Epithelial cell of esophagus (primary cell): ENCODE results near the gene TXNDC5.

ENCODE experiments used
- DNase-seq: peaks from one replicate; pipeline ENCODE4 v3.0.0; 2010; ENCODE audit warnings: low read depth
- H3K4me3 ChIP-seq: 2 replicates; pipeline ENCODE4 v1.5.1; 2011; ENCODE audit warnings: mild to moderate bottlenecking, low read length, control low read depth
- TF ChIP-seq, protein P1 (sequence below): IDR thresholded peaks from 2 replicates; pipeline ENCODE4 v1.5.1; 2011; ENCODE audit warnings: low read depth, mild to moderate bottlenecking, low read length, control low read depth, inconsistent platforms; ENCODE audit not compliant: insufficient read depth; ENCODE audit errors: missing control alignments

TXNDC5 gene

DNA sequence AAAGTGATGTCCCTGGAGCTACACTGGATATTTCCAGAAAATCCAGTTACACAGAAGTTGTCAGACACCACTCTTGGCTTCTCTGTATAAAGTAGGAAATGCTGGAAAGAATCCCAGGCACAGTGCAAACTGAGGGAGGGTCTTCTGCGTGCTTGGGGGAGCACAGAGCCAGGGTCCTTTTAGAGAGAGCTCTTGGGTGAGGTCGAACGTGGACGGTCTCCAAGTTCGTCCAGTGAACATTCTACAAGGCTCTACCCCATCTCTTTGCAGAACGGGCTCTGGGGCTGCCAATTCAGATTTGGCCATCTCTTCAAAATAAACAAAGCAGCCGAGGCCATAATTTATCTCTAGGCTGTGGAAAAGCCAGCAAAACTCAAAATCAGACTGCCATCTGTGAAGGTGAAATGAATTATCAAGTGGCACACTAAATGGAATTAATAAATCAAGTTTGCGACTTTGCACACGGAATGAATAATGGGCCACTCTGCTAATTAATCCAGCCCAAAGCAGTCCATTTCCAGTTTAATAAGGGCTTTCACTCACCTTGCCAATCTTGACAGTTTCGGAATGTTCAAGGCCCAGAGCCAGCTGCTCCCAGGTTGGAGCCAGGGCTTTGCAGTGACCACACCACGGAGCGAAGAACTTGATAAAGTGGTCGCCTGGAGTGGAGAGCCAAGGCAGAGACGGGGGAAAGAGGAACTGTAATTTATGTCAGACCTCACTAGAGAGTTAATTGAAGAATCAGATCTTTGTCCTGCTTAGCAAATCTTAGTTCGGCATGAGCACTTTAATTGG is 19.3 kb downstream of the TXNDC5 start:
- DNase-seq, result no peak
- no peak overlapping the region for H3K4me3 ChIP-seq
- TF ChIP-seq, protein P1, sequence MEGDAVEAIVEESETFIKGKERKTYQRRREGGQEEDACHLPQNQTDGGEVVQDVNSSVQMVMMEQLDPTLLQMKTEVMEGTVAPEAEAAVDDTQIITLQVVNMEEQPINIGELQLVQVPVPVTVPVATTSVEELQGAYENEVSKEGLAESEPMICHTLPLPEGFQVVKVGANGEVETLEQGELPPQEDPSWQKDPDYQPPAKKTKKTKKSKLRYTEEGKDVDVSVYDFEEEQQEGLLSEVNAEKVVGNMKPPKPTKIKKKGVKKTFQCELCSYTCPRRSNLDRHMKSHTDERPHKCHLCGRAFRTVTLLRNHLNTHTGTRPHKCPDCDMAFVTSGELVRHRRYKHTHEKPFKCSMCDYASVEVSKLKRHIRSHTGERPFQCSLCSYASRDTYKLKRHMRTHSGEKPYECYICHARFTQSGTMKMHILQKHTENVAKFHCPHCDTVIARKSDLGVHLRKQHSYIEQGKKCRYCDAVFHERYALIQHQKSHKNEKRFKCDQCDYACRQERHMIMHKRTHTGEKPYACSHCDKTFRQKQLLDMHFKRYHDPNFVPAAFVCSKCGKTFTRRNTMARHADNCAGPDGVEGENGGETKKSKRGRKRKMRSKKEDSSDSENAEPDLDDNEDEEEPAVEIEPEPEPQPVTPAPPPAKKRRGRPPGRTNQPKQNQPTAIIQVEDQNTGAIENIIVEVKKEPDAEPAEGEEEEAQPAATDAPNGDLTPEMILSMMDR, result no peak

DNA sequence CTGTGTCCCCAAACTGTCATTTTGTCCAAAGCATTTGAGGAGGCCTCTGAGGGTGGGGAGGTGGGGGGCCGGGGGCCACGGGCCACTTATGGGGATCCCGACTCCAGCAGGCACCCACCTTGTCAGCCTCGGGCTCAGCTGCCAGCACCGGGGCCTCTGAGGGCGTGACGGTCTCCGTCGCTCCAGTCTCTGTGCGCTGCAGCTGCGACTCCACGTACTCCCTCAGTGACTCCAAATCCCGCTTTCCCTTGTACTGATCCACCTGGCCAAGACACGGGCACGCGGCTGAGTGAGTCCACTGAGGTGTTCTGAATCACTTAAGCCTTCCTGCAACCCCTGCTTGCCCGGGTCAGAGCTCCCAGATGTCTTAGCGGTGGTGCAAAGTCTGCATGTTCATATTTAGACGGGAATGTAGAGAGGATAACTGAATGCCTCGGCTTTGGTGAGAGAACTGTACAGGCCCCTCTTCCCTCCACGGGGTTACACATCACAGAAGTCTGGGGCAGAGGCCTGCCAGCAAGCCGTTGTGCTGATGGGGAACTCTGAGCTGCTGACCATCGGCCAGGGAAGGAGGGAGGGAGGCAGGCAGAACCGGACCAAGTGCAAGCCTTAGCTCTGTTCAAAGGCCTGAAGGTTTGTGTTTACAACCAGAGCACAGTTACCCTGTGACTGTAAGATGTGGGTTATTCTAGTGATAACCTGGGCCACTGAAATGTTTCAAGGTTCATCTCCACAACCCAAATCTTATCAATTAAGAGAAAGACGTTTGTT is 21.8 kb downstream of the TXNDC5 start:
- DNase-seq, result no peak
- H3K4me3 ChIP-seq, result no peak overlapping the region
- TF ChIP-seq, protein P1, result no peak

DNA sequence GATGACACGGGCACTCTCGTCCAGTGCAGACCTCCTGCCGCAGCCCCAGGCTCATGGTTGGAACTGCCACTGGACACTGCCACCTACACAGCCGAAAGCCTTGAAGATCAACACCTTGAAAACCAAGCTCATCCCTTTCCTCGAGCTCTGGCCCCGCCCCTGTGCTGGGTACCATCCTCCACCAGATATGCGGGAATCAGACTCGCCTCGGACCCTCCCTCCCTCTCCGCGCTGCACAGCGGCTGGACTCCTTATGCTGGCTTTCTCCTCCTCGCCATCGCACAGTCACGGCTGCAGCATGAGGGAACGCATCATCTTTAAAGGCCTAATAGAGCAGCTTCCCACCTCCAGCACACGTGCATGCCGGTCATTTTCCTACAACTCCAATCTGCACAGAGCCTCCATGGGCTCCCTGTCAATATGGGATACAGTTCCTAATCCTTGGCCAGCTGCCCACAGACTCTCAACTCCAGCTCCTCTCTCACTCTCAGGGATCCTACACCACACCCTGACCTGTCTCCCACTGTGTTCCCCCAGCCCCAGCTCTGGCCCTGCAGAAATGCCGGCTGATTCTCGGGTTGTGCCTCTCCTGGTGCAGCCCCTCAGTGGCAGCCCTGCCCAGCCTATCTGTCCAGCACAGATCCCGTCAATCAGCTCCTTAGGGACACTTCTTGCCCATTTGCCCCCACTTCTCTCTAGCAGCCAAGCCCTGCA is 23.2 kb downstream of the TXNDC5 start:
- no peak for DNase-seq
- no peak overlapping the region for H3K4me3 ChIP-seq
- TF ChIP-seq, protein P1, result no peak

DNA sequence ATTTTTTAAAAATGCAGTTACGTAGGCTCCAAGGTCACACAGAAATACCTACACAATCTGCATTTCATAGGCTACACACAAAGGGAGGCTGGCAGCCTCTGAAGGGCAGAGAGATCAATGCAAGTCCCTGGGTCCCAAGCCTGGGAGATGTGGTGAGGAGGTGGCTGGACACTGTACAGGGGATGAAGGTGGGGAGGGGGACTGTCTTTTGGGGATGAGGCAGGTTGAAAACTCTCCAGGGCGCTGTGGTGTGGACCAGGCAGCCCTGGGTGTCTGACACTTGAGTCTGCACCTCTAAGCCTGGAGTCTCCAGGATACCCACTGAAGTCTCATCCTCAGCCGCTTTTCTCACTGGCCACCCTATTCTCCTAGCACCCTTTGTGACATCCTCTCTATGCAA is 24.5 kb downstream of the TXNDC5 start:
- TF ChIP-seq, protein P1, result no peak
- DNase-seq, result no peak
- H3K4me3 ChIP-seq, result no peak overlapping the region

DNA sequence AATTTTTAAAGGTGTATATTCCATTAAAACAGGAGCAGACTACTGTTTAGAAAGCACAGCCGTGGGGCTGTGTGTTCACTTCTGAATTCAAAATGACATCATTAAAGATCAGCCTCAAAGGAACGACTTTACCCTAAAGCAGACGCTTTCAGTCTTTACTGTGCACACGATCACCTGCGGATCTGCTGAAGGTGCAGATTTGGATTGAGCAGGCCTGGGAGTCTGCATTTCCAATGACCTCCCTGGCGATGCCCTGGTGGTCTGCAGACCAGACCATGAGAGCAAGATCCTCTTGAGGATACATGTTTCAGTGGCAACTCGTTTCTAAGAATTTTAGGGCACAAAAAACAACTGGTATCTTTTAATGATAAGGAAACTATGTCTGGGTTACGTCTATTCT is 27.2 kb downstream of the TXNDC5 start:
- no peak for DNase-seq
- H3K4me3 ChIP-seq, result no peak overlapping the region
- TF ChIP-seq, protein P1, result no peak

DNA sequence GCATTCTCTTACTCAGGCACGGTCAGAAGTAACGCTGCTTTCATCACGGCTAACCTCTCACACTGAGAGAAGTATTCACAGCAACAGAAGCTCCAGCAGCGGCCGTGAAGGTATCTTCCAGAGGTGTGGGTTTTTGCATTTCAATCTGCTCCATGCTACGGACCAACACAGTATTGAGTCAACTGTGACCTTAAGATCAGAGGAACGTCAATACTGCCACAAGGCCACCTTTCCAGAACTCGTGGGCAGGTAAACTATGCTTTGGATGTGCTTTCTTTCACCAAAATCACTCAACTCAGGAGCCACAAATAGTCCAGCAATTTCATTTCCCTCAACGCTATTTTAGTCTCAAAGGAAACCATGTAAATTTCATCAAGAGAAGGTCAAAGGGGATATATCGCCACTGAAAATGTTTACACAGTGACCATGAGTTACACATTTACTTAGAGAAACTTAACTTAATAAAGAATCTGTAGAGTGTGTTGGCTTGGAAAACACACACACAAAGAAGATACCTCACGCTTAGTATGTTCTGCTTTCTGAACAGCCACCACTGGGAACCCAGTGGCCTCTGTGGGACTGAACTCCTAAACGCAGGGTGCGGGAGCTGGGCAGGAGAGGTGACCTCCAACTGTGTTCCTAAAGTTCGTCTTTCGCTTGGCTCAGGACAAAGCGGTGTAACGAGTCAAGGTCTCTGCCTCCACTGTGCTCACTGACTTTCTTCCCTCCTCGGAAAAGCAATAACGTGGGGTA is 27.9 kb downstream of the TXNDC5 start:
- TF ChIP-seq, protein P1, result no peak
- H3K4me3 ChIP-seq, result no peak overlapping the region
- no peak for DNase-seq
